Measurements from ENCODE around the gene JMJD8. TPM values are rescaled to one million over a fixed set of nuclear protein-coding genes. Genes with fewer than 3 reads are reported as not detected.

JMJD8 gene
- total RNA-seq, 1 donor from 2014 or later = 46.1 TPM

DNA sequence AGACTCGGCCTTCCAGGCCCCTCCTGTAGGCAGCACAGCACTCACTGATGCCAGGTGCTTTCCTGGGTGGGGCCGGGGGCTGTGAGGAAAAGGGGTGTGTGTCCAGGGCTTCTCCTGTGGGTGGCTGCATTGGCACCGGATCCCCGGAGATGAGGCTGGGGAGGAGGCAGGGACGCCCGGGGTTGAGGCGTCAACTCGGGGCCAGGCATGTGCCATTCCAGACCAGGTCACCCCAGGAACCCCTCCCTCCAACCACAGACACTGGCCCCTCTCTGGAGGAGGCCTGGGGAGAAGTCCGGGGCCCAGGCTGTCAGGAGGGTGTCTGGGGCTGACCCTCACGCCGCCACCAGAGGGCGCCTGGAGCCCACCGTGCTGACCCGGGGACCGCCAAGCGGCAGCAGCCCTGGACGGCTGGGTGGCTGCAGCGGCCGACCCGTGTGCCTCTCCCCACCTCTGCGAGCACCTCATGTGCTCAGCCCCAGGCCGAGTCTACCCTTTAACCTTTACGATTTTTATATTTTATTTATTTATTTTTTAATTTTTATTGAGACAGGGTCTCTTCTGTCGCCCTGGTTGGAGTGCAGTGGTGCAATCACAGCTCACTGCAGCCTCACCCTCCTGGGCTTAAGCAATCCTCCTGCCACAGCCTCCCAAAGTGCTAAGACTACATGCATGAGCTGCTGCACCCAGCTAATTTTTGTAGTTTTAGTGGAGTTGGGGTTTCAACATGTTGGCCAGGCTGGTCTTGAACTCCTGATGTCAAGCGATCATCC lies 27.6 kb upstream of the JMJD8 start:
- DNase-seq (ENCODE audit: low spot score in 2 of 2, unreplicated experiment in 2 of 2) = peak; percentile 72 to 86
- Mint-ChIP-seq H3K4me3 (no peak overlapping the region), H3K36me3 (no peaks in the 10 kb centered on the region), H3K4me1 (peaks cover 3% of the 10 kb centered on the region), H3K9me3 (no peaks in the 10 kb centered on the region), H3K27me3 (ENCODE audit: low read depth) (peaks cover 78% of the 10 kb centered on the region), H3K27ac (no peak overlapping the region)
- TF ChIP-seq, protein P1, sequence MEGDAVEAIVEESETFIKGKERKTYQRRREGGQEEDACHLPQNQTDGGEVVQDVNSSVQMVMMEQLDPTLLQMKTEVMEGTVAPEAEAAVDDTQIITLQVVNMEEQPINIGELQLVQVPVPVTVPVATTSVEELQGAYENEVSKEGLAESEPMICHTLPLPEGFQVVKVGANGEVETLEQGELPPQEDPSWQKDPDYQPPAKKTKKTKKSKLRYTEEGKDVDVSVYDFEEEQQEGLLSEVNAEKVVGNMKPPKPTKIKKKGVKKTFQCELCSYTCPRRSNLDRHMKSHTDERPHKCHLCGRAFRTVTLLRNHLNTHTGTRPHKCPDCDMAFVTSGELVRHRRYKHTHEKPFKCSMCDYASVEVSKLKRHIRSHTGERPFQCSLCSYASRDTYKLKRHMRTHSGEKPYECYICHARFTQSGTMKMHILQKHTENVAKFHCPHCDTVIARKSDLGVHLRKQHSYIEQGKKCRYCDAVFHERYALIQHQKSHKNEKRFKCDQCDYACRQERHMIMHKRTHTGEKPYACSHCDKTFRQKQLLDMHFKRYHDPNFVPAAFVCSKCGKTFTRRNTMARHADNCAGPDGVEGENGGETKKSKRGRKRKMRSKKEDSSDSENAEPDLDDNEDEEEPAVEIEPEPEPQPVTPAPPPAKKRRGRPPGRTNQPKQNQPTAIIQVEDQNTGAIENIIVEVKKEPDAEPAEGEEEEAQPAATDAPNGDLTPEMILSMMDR (IDR thresholded peaks at IDR 0.05; ENCODE audit: unreplicated experiment) = peak; percentile 96

DNA sequence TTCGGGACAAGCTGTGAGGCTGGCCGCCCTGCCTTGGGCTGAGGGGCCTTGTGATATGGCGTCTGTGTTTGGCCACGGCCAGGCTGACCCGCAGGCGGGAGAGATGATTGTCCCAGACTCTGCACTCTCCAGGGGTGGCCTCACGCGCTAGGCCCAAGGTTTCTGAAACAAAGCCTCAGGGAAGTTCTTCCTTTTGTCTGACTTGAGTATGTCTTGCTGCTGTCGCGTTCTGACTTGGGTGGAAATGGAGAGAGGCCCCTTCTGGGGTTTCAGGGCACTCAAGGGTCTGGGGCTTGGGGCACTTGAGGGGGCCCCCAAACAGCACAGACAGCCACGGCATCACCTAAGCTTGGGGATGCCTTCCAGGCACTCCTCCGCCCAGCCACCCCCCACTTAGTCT lies 26.9 kb upstream of the JMJD8 start:
- no peak for DNase-seq (ENCODE audit: low spot score in 2 of 2, unreplicated experiment in 2 of 2)
- no peak overlapping the region for H3K4me3 Mint-ChIP-seq
- TF ChIP-seq, protein P1 (IDR thresholded peaks at IDR 0.05; ENCODE audit: unreplicated experiment) = no peak
- no peak overlapping the region for H3K27ac Mint-ChIP-seq
- peaks cover 3% of the 10 kb centered on the region for H3K4me1 Mint-ChIP-seq
- H3K9me3 Mint-ChIP-seq = no peaks in the 10 kb centered on the region
- peaks cover 77% of the 10 kb centered on the region for H3K27me3 Mint-ChIP-seq (ENCODE audit: low read depth)
- H3K36me3 Mint-ChIP-seq = no peaks in the 10 kb centered on the region

DNA sequence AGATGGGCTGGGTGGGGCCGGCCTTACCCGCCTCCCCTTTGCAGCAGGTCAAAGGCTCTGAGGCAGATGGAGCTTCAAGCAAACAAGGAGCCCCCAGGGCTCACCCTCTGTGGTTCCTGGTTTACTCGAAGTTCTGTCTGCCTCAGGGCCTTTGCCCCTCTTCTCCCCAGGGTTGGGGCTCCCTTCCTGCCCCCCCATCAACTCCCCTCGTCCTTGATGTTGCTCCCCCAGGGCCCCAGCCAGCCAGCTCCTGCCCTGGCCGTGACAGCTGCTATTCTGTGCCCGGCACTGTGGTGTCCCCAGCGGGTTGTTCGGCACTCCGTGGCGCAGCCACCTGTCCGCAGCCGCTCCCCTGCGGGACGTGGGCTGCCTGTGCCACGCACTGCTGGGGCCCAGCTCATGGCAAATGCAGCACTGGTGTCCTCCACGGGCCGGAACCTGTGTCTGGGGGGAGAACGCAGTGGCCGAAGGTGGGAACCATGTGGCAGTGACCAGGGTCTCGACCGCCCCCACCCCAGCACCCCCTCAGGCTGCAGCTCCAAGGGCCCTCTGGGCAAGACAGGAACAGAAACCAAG lies 26.5 kb upstream of the JMJD8 start:
- H3K36me3 Mint-ChIP-seq = no peaks in the 10 kb centered on the region
- no peak overlapping the region for H3K27ac Mint-ChIP-seq
- no peaks in the 10 kb centered on the region for H3K9me3 Mint-ChIP-seq
- H3K27me3 Mint-ChIP-seq (ENCODE audit: low read depth) = peaks cover 74% of the 10 kb centered on the region
- TF ChIP-seq, protein P1 (IDR thresholded peaks at IDR 0.05; ENCODE audit: unreplicated experiment) = no peak
- no peak overlapping the region for H3K4me3 Mint-ChIP-seq
- no peaks in the 10 kb centered on the region for H3K4me1 Mint-ChIP-seq
- DNase-seq (ENCODE audit: low spot score in 2 of 2, unreplicated experiment in 2 of 2) = no peak

DNA sequence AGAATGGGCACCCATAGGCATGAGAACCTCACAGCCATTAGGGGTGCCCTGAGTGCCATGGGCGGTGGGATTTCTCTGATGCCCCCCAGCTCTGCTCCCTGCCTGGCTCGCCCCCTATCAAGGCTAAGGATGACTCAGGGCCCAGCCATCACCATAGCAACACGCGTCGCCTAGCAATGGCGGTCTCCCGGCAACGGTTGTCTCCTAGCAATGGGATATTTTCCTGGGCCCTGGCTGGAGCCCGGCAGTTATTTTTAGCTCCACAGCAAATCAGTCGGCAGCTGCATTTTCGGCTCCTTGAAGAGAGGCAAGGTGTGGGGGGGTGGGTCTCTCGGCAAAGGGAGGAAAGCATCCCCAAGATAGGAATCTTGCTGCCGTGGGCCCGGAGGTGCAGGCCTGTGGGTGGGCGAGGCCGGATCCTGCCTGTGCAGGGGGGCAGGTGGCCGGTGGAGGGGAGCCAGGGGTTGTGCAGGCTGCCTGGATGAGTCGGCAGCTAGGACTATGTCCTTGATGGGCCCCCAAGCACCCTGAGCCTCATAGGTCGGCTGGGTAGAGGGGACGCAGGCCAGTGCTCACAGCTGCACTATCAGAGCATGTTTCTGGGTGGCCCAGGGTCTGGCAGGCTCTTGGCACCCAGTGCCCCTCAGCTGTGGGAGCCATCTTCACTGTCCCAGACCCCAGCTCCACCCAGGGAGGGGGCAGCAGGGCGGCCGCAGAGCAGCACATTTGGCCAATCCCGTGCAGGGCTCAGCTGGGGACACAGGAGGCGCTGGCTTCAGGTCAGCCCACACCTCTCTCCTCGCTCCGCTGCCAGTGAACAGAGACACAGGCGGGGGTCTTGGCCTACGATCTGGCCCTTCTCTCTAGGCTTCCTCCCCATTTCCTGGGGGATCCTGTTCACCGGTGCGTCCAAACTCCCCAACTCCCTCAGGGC lies 25.7 kb upstream of the JMJD8 start:
- Mint-ChIP-seq H3K9me3 (no peaks in the 10 kb centered on the region), H3K4me1 (no peaks in the 10 kb centered on the region), H3K36me3 (no peaks in the 10 kb centered on the region), H3K27ac (no peak overlapping the region), H3K4me3 (no peak overlapping the region), H3K27me3 (ENCODE audit: low read depth) (peaks cover 74% of the 10 kb centered on the region)
- TF ChIP-seq, protein P1 (IDR thresholded peaks at IDR 0.05; ENCODE audit: unreplicated experiment) = no peak
- no peak for DNase-seq (ENCODE audit: low spot score in 2 of 2, unreplicated experiment in 2 of 2)

DNA sequence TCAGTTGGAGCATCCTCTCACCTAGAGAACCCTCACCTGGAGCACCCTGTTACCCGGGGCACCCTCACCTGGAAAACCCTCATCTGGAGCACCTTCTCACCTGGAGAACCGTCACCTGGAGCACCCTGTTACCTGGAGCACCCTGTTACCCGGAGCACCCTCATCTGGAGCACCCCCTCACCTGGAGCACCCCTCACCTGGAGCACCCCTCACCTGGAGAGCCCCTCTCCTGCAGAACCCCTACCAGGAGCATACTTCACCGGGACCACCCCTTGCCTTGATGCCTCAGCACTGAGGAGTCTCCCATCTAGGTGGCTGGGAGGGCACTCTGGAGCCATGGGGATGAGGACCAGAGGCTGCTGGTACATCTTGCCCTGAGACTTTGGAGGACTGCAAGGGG lies 24.8 kb upstream of the JMJD8 start:
- peaks cover 75% of the 10 kb centered on the region for H3K27me3 Mint-ChIP-seq (ENCODE audit: low read depth)
- H3K9me3 Mint-ChIP-seq = no peaks in the 10 kb centered on the region
- H3K36me3 Mint-ChIP-seq = no peaks in the 10 kb centered on the region
- DNase-seq (ENCODE audit: low spot score in 2 of 2, unreplicated experiment in 2 of 2) = no peak
- no peak overlapping the region for H3K4me3 Mint-ChIP-seq
- H3K27ac Mint-ChIP-seq = no peak overlapping the region
- no peaks in the 10 kb centered on the region for H3K4me1 Mint-ChIP-seq
- TF ChIP-seq, protein P1 (IDR thresholded peaks at IDR 0.05; ENCODE audit: unreplicated experiment) = no peak

All from mesothelial cell of epicardium (in vitro differentiated cells).